HG02798 (cell line): ENCODE measurements around the gene CACNG1.

ENCODE experiments used
- ATAC-seq: cut with Tn5 transposase; IDR thresholded peaks from one replicate; pipeline ENCODE4 v1.9.1; 2021; ENCODE audit warnings: mild to moderate bottlenecking; ENCODE audit not compliant: unreplicated experiment, poor library complexity

CACNG1 gene, protein sequence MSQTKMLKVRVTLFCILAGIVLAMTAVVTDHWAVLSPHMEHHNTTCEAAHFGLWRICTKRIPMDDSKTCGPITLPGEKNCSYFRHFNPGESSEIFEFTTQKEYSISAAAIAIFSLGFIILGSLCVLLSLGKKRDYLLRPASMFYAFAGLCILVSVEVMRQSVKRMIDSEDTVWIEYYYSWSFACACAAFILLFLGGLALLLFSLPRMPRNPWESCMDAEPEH

DNA sequence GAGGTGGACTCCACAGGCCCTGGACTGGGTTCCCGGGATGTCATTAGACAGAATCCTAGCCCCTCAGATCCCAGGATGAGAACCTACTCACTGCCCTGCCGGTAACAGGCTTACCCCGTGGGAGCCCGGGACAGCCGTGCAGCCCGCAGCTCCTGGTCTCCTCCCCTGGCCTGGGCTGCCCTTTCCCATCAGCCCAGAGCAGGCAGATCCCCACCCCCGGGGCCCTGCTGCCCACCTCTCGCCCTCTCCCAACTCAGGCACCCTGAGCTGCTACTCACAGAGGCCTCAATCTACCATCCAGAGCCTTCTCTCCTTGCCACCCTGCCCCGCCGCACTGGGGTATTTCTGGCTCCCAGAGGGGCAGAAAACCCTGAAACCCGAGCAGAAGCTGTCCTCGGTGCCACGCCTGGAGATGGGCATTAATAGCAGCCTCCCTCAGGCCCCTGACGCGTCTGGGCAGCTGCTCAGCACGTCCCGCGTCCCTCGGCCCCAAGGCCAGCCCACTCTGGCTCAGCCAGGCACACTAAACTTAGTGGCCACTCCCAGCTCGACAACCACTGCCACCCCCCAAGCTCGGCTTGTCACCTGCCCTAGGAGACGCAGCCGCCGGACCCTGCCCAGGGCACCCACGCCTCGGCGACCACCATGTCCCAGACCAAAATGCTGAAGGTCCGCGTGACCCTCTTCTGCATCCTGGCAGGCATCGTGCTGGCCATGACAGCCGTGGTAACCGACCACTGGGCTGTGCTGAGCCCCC is at the start of gene CACNG1:
CACNG1 (plus strand) TSS at position 539 of the 757 bp plus-strand sequence; CDS start at position 646, 107 bp downstream.
- no peak for ATAC-seq

DNA sequence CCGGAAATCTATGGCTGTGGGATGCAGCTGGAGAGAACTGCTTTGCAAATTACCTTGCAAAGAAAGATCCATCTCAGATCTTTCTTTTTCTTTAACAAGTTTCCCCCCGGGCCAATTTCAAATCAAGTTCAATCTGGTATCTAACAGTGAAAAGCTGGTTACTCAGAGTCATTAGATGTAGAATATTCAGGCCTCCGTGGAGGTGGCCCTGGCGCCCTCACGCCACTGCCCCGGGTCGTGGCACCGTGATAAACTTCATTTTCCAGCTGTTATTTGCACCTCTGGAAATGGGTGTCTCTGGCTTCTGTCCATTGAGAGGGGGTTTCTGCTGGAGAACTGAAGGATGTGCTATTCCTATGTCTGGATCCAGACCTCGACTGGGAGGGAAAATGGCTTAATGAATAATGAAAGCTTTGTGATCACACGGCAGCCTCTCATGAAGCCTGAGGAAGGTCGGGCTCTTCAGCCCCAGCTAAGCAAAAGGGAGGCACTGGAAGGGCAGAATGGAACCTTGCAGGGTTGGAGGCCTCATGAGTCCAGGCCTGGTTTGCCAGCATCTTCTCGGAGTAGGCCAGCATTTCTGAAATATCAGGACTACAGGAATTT is 49.3 kb upstream of the CACNG1 start:
- no peak for ATAC-seq

DNA sequence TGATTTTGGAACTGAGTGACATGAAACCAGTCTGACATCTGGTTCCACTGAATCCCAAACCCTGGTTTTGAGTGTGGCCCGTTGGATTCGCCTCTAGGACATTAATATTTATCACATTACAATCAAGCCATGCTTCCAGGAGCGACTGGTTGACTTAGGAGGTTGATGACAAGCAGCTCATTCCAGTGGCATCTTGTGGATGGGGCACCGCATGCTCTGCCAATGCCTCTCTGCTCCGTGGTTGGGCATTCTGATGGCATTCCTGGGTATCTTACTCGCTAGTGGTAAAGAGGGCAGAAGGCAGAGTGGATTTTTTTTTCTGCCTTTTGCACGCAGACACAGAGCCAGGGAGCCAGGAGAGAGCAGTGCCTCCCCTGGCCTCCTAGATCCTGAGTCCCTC is 48.4 kb upstream of the CACNG1 start:
- ATAC-seq = no peak

DNA sequence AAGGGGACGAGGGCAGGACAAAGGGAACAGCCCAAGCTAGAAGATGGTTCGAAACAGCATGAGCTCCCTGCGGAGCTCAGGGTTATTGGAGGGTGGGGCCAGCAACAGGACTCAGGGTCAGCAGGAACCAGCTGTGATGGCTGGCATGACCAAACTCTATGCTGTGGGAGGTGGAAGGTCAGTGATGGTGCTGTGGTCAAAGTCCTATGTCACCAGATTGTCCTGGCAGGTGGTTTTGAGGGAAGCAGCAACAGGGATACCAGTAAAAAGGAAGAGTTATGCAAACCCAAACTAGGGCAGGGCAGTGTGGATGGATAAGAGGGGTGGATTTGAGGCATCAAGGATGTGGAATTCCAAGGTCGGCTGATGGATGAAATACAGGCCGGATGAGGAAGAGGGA is 47.4 kb upstream of the CACNG1 start:
- ATAC-seq = no peak

DNA sequence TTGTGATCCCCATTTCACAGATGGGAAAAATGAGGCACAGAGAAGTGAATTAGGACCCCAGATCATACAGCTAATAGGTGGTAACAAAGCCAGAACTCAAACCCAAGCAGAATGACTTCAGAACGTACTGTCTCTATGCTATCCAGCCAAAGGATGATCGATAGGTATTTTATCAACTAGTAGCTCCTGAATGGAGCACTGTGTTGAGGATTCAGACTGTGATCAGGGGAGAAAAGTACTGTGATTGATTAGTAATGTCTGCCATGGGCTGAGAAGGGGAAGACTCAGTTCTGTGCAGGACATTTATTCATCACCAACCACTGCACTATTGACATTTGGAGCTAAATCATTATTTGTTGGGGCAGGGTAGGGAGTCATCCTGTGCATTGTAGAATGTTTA is 41.1 kb upstream of the CACNG1 start:
- ATAC-seq = no peak

DNA sequence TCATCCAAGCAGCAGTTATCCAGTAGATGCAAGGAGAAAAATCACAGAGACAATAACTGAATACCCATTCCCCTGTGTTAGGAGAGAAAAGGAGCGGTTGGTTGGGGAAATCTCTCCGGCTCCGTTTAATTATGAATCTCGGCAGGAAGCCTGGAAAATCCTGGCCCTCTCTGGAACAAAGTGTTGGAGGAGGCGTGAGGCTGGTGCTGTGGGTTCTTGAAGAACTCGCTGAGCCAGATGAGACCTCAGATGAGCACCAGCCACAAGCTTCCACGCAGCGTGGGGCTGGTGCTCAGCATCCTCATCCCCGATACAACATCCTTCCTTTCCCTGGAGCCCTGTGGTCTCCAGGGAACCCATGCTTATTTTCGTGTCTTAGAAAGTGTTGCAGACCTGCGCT is 40.2 kb upstream of the CACNG1 start:
- ATAC-seq = no peak

DNA sequence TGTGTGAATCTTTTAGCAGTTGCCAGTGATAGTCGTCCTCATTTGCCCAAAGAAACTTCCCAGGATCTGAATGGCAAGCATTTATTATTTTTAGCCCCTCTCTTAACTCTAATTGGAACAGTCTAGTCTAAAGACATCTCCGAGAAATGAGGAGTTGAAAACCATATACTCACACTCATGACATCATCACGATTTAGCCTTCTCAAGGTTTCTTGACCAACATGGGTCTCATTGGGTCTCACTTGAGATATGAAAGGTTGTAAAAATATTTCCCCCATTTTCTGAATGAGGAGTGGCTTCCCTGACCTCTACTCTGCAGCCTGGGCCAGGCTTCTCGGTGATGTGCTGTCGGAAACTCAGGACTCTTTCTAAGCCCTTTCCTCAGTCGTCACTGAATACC is 37.1 kb upstream of the CACNG1 start:
- no peak for ATAC-seq

DNA sequence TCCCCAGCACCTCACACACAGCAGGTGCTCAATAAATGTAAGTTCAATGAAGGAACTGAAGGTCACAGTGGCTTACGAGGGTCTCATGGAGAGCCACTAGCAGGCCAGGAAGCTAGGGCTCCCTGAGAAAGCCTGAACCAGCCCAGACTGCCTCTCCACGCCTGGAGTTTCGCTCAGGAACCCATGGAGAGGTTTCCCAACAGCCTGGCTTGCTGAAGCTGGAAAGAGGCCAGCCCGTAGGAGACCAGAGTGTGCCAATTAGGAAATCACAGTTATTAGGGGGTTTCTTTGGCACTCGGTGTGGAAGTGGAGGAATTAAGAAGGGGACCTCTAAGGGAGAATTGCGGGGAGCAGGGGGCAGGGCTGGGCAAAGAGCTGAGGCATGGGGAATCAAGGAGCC is 36.3 kb upstream of the CACNG1 start:
- no peak for ATAC-seq

DNA sequence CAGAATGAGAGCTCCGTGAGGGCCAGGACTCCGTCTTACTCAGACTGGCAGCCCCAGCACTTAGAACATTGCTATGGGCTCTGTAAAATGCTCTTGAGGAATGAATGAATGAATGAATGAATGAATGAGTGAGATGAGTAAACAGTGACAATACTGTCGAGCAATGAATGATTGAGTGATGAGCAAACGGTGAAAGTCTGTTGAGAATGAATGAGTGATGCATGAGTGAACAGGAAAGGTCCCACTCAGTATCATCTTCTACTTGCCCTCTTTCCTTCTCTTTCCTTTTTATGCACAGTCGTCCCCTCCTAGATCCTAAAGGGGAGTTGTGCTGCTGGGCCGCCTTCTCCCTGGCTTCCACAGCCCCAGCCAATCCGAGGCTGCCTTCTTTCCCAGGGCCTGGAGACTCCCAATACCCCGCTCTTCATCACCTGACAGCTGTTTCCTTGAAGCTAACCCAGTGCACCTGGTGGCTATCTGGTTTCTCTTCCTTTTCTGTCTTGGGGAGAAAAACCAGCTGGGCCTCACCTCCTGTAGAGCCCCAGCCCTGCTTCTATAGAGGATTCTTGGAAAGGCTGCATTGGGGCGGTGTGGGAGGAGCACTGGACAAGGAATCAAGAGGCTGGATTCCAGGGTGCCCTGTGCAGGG is 32.7 kb upstream of the CACNG1 start:
- peak; percentile 47 for ATAC-seq

DNA sequence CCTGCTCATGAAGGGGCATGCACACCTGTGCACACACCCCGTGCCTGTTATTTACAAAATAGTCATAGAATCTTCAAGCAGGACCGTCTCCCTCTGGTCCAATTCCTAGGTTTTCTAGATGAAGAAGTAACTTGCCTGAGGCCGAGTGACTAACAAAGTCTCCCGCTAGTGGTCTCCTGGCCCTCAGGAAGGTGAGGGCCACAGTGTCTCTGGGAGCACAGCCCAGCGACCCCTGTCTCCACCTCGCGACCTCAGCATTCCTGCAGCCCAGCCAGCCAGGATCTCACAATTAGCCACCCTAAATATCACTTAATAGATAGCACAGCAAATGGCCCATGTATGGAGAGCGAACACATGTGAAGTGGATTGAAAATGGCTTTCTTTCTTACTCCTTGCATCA is 30.5 kb upstream of the CACNG1 start:
- ATAC-seq = no peak

DNA sequence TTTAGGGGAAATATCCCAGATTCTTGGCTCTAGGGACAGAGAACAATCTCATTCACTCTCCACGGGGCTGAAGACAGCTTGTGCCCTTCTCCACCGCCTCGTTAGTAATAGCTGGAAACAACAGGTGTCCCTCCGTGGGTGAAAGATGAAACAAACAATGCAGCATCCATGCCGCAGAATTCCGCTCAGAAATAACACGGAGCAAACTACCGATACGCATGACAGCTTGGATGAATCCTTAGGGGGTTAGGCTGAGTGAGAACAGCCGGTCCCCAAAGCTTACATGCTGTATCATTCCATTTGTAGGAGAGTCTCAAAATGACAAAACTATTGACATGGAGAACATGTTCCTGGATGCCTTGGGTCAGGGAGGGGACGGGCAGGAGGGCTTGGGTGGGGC is 29.4 kb upstream of the CACNG1 start:
- no peak for ATAC-seq

DNA sequence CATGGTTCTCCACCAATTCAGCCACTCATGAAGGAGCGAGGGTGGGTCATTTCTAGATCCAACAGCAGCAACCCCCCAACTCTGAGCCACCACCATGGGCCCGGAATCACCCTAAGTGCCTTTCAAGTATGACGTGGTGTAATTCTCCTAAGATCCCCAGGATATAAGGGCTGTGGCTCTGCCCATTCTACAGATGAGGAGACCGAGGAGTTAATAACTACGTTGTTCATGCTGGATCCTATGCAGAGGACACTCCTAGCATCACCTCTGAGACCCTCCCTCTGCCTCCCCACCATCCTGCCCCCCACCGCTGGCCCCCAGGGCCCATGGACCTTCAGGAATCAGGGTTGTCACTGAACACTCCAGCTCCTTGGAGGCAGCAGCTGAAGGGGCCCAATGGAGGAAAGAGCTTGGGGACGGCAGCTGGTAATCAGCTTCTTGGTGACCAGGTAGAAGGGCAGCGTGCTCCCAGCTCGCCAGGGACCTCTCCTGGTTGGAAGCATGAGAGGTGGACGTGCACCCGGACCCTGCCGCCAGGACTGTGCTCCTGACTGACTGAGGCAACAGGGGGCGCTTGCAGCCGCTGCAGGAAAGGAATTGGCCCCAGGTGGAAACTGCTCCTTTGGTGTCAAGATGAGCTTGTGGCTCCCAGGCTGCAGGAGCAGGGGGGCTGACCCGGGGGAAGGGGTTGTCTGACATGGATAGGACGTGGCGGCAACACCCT is 28.2 kb upstream of the CACNG1 start:
- no peak for ATAC-seq

DNA sequence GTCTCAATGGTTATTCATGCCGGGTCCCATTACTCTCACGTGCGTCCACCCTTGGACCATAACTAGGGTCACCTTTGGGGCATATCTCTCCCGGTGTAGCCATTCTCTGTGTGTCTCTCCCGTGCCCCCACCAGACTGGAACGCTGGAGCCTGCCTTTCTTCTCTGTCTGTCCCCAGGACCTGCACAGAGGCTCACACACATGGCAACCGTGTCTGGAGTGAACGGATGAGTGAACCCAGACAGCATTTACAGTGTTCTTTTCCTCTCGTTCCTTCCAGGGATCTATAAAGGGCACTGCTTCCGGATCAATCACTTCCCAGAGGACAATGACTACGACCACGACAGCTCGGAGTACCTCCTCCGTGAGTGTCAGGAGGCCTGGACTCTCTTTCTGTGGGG is 26.4 kb upstream of the CACNG1 start:
- no peak for ATAC-seq

DNA sequence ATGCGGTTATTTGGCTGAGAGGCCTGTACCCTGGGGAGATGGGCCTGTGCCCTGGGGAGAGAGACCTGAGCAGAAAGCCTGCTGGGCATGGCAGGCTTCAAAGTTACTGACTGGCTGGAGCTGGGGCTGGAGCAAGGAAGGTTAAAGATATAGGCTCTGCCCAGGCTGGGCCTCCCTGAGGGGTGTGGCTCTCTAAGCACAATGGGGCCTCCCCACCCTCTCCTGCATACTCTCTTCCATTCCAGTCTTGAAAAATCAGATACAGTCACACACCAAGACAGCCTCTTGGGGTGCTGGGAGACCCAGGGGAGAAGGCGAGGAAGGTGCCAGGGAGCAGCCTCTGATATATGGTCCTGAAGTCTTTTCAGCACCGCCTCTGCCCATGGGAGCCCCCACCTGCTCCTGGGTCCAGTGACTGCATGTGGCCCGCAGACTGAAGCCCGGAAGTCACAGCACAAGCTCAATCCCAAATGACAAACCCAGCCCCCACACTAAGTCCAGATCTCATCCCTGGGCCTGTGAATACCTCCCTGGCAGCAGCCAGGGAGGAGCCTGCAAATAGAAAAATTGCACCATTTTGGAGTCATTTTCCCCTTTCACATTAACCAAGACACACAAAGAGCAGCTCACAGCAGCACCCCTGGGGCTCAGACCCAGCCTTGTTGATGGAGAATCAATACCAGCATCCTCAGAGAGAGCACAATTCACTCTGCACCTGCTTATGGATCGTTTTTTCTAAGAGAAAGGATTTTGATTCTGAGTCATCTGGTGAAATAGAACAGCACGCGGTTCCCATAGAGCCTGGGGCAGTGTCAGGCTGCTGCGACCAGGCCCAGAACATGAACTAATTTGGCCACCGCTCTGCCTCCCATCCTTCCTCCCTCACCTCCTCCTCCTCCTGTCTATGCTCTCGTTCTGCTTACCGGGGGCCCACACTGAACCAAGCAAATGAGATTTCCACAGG is 25.6 kb upstream of the CACNG1 start:
- no peak for ATAC-seq

DNA sequence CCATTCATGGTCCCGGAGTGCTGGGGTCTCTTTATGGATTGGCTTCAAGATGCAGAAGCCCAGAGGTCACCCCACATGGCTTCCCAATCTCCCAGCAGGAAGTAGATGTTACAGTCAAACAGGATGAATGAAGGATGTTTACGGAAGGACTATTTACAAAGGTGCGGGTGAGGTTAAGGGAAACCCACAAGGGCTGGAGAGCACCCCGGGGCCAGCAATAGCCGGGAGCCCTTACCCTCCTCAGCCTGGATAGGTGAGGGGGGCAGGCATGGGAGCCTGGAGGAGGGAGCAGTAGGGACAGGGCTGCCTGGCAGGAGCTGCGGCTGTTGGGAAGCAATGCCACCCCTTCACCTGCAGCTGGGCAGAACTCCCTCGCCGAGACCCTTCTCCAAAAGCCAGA is 24.5 kb upstream of the CACNG1 start:
- ATAC-seq = no peak

DNA sequence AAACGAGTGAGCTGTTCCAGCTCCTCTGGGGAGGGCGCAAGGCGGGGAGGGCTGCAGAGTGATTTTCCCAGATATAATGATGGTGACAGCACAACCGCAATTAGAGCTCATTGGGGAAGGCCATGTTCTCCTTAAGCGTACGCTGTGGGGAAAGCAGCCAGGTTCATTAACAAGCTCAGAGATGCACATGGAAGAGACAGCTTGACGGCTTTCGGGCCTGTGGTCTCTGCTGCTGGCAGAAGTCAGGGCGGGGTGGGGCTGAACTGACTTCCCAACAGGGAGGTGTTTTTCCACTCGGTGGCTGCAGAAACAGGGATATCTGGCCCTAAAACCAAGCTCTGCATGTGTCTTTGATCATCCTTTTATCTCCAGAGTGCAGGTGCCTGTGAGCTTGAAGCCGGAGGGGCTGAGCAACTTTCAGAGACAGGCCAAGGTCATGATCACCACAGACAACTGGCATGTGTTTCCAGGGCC is 24.0 kb upstream of the CACNG1 start:
- ATAC-seq = no peak

DNA sequence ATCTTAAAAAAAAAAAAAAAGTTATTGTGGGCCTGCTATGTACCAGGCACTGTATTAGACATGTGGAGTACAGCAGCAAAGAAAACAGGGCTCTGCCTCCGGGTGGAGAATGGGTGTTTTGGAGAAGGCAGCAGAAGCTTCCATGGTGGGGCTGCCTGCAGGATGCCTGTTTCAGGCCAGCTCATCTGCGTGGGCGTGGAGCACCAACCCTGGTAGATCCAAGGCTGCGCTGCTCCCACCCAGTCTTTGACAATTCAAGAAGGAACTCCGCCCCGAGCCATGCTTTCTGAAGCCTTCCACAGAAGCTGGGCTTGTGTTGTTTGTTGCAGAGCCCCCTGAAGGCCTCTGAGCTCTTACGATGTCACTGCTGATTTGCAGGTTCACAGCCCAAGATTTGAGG is 23.2 kb upstream of the CACNG1 start:
- ATAC-seq = no peak

DNA sequence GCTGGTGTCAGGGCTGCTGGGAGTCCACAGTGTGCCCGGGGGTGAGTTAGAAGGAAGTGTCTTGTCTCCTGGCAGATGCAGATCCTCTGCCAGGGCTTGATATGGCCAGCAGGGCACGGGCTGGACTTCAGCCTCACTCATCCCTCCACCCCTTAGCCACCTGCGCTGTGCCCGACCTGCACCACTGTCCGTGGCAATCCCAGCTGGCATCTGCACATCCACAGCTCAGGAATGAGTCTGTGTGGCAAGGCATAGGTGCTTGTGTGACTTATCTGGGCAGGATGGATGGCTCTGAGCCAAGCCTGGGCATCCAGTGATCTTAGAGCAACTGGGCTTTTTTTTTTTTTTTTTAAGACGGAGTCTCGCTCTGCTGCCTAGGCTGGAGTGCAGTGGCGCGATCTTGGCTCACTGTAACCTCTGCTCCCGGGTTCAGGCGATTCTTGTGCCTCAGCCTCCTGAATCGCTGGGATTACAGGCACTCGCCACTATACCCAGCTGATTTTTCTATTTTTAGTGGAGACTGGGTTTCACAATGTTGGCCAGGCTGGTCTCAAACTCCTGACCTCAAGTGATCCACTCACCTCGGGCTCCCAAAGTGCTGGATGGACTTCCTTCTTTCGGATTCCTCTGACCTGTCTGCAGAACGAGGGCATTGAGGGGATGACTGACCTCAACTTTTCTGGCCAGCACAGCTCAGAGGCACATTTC is 22.5 kb upstream of the CACNG1 start:
- ATAC-seq = no peak

DNA sequence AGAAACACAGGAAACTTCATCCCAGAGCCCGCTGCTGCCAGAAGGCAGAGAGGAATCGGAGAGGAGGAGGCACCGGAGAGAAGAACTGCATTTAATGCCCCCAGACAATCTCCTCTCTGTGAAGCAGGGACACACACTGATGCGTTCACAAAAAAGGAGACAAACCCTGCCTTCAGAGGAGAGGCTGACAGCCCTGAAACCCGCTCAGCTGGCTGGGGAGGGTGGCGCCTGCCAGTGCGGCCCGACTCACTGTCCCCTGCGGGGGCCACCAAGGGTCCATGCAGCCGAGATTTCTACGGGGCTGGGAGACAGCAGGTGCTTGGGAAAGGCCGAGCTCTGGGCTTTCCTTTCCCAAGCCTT is 21.9 kb upstream of the CACNG1 start:
- ATAC-seq = no peak
